NCI-H345 (cell line): Measurements from ENCODE around the gene SSUH2.
"Not testable (repeated sequence)": the region's sequence is repeated elsewhere in the genome, so short reads cannot be mapped to it uniquely, and the experiment has no call there.

ENCODE experiments used
- DNase-seq: peaks from one replicate; lab custom pipeline; 2025; lab: John Stamatoyannopoulos, UW

SSUH2 gene, protein sequence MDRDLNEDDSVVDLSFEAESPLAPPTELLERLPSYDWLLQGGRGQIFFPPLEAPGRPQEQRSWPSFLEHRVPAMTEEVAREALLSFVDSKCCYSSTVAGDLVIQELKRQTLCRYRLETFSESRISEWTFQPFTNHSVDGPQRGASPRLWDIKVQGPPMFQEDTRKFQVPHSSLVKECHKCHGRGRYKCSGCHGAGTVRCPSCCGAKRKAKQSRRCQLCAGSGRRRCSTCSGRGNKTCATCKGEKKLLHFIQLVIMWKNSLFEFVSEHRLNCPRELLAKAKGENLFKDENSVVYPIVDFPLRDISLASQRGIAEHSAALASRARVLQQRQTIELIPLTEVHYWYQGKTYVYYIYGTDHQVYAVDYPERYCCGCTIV

DNA sequence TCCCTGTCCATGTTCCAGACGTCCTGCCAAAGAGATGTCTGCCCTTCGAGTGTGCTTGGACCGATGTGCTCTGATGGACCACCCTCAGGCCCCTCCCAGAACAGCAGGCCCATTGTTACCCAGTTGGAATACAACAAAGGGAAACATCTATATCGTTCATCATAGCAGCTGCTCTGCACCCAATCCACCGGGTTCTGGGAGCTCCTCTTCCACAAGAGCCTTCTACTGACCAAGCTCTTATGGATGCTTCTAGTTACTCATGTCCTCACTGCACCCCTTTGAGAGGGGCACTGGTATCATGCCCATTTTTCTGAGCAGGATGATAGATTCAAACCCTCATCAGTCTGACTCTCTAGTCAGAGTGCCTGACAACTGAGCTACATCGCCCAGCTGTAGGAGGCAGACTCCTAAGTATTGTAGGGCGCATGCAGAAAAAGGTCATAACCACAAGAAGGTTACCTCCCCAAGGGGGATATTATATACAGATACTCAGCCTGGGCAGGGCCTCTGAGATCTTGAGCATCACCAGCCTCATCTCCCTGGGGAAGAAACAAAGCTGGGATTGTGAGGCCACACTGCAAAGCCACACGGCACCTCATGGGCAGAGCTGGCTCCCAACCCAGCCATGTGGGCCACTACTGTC is at the start of gene SSUH2:
Gene SSUH2, minus strand, starts transcription at position 51 of the 643 bp plus-strand sequence. Its CDS starts 40 bp downstream, at position 11.
- DNase-seq = no peak

GRCh38 chr3:8691295-8691694 is 46.7 kb upstream of the SSUH2 start:
- not testable (repeated sequence) for DNase-seq

- DNase-seq = not testable (repeated sequence)
Observed at GRCh38 chr3:8684992-8685391, 40.4 kb upstream of the SSUH2 start.

- DNase-seq = not testable (repeated sequence)
Observed at GRCh38 chr3:8682850-8683574, 38.4 kb upstream of the SSUH2 start.

DNA sequence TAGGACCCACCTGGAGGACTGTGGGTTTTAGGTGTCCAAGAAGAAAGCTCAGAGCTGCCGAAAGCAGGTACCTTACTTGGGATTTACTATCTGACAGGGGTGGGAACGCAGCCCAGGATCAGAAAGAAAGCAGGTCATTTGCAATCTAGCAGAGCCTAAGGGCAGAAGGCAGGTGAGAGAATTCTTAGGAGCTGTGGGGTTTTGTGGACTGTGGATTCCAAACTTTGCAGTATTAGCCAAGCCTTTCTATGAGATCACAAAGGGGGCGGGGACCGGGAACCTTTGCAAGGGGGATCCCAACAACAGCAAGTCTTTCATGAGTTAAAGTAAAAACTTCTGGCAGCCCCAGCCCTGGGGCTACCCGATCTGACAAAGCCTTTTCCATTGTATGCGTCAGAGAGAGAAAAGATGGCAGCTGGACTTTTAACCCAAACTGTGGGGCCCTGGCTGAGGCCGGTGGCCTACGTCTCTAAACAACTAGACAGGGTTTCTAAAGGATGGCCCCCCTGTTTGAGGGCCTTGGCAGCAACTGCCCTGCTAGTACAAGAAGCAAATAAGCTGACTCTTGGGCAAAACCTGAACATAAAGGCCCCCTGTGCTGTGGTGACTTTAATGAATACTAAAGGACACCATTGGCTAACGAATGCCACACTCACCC is 37.4 kb upstream of the SSUH2 start:
- DNase-seq = not testable (repeated sequence)

DNA sequence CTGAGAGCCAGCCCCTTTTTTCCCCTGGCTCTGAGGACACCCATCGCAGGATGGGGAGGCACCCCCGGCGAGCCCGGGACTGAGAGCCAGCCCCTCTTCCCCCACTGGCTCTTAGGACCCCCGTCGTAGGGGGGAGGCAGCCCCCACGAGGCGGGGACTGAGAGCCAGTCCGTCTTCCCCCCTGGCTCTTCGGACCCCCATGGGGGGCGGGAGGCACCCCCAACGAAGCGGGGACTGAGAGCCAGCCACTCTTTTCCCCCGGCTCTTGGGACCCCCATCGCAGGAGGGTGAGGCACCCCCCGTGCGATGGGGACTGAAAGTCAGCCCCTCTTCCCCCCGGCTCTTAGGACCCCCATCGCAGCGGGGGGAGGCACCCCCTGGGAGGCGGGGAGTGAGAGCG is 36.8 kb upstream of the SSUH2 start:
- DNase-seq = no peak

- not testable (repeated sequence) for DNase-seq
Observed at GRCh38 chr3:8679817-8680553, 35.4 kb upstream of the SSUH2 start.

DNA sequence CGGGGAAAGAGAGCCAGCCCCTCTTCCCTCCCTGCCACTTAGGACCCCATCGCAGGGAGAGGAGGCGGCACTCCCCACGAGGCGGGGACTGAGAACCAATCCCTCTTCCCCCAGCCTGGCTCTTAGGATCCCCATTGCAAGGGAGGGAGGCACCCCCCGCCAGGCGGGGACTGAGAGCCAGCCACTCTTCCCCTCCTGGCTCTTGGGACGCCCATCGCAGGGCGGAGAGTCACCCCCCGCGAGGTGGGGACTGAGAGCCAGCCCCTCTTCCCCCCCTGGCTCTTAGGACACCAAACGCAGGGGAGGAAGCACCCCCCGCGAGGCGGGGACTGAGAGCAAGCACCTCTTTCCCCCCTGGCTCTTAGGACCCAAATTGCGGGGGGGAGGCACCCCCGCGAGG is 34.2 kb upstream of the SSUH2 start:
- DNase-seq = no peak

DNA sequence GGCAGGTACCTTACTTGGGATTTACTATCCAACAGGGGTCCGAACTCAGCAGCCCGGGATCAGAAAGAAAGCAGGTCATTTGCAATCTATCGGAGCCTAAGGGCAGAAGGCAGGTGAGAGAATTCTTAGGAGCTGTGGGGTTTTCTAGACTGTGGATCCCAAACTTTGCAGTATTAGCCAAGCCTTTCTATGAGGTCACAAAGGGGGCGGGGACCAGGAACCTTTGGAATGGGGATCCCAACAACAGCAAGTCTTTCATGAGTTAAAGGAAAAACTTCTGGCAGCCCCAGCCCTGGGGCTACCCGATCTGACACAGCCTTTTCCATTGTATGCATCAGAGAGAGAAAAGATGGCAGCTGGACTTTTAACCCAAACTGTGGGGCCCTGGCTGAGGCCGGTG is 32.7 kb upstream of the SSUH2 start:
- DNase-seq = not testable (repeated sequence)

DNA sequence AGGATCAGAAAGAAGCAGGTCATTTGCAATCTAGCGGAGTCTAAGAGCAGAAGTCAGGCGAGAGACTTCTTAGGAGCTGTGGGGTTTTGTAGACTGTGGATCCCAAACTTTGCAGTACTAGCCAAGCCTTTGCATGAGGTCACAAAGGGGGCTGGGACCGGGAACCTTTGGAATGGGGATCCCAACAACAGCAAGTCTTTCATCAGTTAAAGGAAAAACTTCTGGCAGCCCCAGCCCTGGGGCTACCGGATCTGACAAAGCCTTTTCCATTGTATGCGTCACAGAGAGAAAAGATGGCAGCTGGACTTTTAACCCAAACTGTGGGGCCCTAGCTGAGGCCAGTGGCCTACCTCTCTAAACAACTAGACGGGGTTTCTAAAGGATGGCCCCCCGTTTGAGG is 31.0 kb upstream of the SSUH2 start:
- DNase-seq = not testable (repeated sequence)

GRCh38 chr3:8673083-8673737 is 28.6 kb upstream of the SSUH2 start:
- no peak for DNase-seq

- DNase-seq = no peak
Observed at GRCh38 chr3:8669019-8669418, 24.4 kb upstream of the SSUH2 start.

GRCh38 chr3:8668216-8668615 is 23.6 kb upstream of the SSUH2 start:
- no peak for DNase-seq

DNA sequence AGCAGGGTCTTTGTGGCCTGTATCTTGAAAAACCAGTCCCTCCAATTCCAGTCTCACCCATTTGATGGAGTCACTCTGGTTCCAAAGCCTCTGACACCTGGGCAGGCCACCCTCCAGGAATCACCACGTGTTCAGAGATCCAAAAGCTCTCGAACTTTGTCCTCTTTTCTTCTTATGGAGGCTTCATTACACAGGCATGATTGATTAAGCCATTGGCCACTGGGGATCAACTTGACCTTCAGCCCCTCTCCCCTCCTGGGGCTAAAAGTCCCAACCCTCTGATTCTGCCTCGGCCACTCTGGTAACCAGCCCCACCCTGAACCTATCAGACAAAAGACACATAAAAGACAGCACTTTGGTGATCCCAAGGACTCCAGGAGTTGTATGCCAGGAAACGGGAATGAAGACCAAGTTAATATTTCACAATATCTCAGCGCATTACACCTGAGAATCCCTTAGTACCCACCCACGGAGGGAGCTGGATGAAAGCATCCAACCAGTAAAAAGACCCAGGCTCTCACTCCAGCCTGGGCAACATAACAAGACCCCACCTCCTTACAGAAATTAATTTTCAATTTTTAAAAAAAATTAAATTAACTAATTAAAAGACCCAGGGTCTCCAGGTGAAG is 23.0 kb upstream of the SSUH2 start:
- DNase-seq = no peak

- no peak for DNase-seq
Observed at GRCh38 chr3:8665407-8665896, 20.9 kb upstream of the SSUH2 start.

DNA sequence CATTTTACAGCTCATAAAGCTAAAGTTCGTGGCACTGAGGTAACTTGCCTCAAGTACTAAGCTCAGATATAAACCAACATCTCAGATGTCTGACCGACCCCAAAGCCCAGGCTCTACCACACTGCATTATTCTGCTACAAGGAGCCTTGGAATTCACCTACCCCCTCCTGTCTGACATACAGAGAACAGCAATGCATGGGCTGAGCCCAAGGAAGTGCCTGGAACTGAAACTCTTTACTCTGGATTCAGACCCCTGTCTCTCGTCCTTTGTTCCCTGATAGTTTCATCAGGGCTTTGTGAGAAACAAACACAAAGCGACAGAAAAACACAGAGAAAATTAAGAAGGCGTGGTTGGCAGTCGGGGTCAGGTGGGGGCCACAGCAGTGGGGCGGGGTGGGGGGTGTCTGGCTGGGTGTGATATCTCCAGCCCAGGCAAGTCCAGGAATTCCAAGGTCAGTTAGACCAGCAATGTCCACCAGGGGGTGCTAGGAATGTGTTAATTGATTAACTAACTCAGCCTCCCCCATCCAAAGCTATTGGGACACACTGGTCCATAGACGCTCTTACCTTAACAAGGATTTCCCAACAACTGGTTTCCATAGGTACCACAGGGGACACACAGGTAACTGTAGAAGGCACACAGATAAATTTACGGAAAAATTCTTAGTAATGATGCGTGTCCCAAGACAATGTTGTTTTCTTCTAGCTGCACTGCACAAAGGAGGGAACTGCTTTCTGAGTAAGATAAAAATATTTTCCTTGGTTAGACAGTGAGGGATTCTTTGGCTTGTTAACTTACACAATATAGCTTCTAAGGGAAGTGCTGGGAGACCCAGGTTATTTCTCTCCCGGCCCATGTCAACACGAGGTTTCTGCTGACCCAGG is 18.8 kb upstream of the SSUH2 start:
- DNase-seq = peak; percentile 65

DNA sequence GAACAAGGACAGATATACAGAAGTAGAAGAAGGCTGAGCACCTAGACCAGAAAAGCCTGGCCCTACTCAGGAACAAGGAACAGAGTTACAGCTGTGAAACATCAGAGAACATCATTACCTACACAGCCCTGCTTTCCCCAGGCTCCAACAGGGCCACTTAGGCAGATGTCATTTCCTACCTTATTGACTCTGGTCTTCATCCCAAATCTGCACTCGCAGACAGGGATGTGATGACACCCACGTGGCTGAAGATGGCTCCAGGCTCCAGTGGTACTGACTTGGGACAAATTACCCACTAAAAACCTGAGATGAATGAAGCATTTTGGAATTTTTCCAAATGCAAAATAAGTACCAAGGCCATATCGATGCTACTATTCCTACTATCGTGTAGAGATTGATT is 18.0 kb upstream of the SSUH2 start:
- DNase-seq = no peak

DNA sequence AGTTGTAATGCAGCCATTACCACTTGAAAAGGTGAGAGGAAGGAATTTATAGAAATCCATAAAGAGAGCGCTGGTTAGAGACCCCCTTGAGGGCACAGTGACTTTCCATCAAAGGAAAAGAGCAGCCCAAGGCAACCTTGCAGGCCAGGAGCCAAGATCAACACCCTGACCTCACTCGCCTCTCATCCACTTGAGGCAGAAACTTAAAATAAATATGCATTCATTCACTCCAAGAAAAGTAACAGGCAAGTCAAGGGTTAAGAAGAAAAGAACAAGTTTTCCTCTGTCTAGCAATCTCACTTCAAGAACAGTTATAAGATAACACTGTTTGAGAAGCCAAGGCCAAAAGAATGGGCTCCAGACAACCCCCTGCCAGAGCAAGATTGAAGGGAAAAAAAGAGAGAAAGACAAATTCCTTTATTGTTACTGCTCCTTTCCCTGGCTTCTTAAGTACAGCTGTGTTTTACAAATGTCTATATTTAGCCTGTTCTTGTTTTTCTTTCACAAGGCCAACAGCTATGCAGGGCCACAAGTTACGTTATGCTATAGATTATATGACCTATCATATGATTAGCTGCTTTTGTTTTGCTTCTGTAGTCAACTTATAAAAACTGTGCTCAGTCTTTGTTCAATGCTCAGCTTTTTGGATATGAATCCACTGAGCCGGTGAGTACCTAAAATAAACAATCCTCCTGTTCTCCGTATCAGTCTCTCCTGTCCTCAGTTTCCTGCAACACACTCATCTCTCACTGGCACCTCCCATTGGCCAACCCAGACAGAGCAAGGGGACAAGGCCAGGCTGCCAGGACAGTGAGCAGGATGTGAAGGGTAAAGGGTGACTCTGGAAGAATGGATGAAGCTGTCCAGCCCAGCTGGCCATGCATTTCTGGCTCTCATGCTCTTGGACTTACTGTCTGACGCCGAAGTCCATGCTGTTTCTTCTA is 15.8 kb upstream of the SSUH2 start:
- no peak for DNase-seq
